HG02840 (cell line): ENCODE results near the gene S100PBP.

Experiments
- ATAC-seq: cut with Tn5 transposase; IDR thresholded peaks from one replicate; pipeline ENCODE4 v1.9.1; 2021; ENCODE audit warnings: mild to moderate bottlenecking, moderate library complexity, moderate number of reproducible peaks; ENCODE audit not compliant: unreplicated experiment, low FRiP score

Gene S100PBP

GRCh38 chr1:32868085-32868484, 50.6 kb downstream of the S100PBP start:
- no peak for ATAC-seq

- ATAC-seq = no peak
These were observed 51.5 kb downstream of the S100PBP start for GRCh38 chr1:32868806-32869455.

GRCh38 chr1:32869923-32870614, 52.6 kb downstream of the S100PBP start:
- no peak for ATAC-seq

- ATAC-seq = no peak
These were observed 53.3 kb downstream of the S100PBP start, which contains the start of gene FNDC5 for GRCh38 chr1:32870615-32871363. TSS of gene FNDC5 (minus strand) at chr1:32870912.

- ATAC-seq = no peak
These were observed 54.1 kb downstream of the S100PBP start for GRCh38 chr1:32871364-32872191.

GRCh38 chr1:32872192-32872460, 54.7 kb downstream of the S100PBP start:
- ATAC-seq = no peak

GRCh38 chr1:32873484-32873883, 56.0 kb downstream of the S100PBP start:
- no peak for ATAC-seq

- ATAC-seq = no peak
These were observed 57.7 kb downstream of the S100PBP start for GRCh38 chr1:32874860-32875752.

GRCh38 chr1:32876341-32877210, 59.1 kb downstream of the S100PBP start:
- ATAC-seq = no peak

- no peak for ATAC-seq
These were observed 60.0 kb downstream of the S100PBP start for GRCh38 chr1:32877211-32878110.

- ATAC-seq = no peak
These were observed 60.7 kb downstream of the S100PBP start for GRCh38 chr1:32878183-32878582.

- ATAC-seq = no peak
These were observed 61.2 kb downstream of the S100PBP start for GRCh38 chr1:32878637-32879041.

- ATAC-seq = no peak
These were observed 63.8 kb downstream of the S100PBP start for GRCh38 chr1:32881291-32881690.

GRCh38 chr1:32881871-32882850, 64.7 kb downstream of the S100PBP start:
- no peak for ATAC-seq

- no peak for ATAC-seq
These were observed 66.0 kb downstream of the S100PBP start for GRCh38 chr1:32883338-32884031.

GRCh38 chr1:32884032-32884372, 66.5 kb downstream of the S100PBP start:
- no peak for ATAC-seq
